Liver (tissue), 9 donors: ENCODE data around the gene PLD3. TPM values are rescaled to one million over a fixed set of nuclear protein-coding genes. Genes with fewer than 3 reads are reported as not detected.

Experiments
- DNase-seq: peaks from one replicate; pipeline ENCODE4 v3.0.0-alpha.2; 2017; ENCODE audit warnings: low spot score
- H3K27ac ChIP-seq, 2 donors: one replicate each; pipeline ENCODE4 v1.7.0; 2013; ENCODE audit warnings: inconsistent platforms in 2 of 2, low read length in 2 of 2, control low read depth in 1 of 2, low read depth in 1 of 2, mild to moderate bottlenecking in 1 of 2
- H3K27me3 ChIP-seq, 4 donors: one replicate each; pipeline versions ENCODE4 v1.6.1 to v1.7.0; 2013; ENCODE audit warnings: low read length in 3 of 4, inconsistent platforms in 1 of 4, mild to moderate bottlenecking in 1 of 4, moderate library complexity in 1 of 4; ENCODE audit not compliant: control insufficient read depth in 4 of 4, insufficient read depth in 4 of 4
- H3K36me3 ChIP-seq, 4 donors: one replicate each; pipeline versions ENCODE4 v1.6.1 to v1.7.0; 2013; ENCODE audit warnings: low read length in 3 of 4, mild to moderate bottlenecking in 3 of 4, low read depth in 1 of 4, moderate library complexity in 1 of 4; ENCODE audit not compliant: control insufficient read depth in 4 of 4, insufficient read depth in 3 of 4
- H3K4me1 ChIP-seq, 4 donors: one replicate each; pipeline versions ENCODE4 v1.6.1 to v1.7.0; 2013; ENCODE audit warnings: low read length in 3 of 4, mild to moderate bottlenecking in 3 of 4, moderate library complexity in 1 of 4; ENCODE audit not compliant: control insufficient read depth in 4 of 4, insufficient read depth in 4 of 4
- H3K4me3 ChIP-seq, 3 donors: one replicate each; pipeline versions ENCODE4 v1.6.1 to v1.7.0; 2013; ENCODE audit warnings: low read length in 3 of 3, control low read depth in 1 of 3, low read depth in 1 of 3, mild to moderate bottlenecking in 1 of 3
- H3K9ac ChIP-seq, 2 donors: one replicate each; pipeline ENCODE4 v1.7.0; 2013; ENCODE audit warnings: low read length in 2 of 2, mild to moderate bottlenecking in 2 of 2, moderate library complexity in 2 of 2, control low read depth in 1 of 2, low read depth in 1 of 2
- H3K9me3 ChIP-seq, 4 donors: one replicate each; pipeline versions ENCODE4 v1.6.1 to v1.7.0; 2013; ENCODE audit warnings: low read length in 3 of 4; ENCODE audit not compliant: control insufficient read depth in 4 of 4
- EGR1 ChIP-seq, 2 donors: IDR thresholded peaks; 2 replicates each; pipeline ENCODE4 v1.6.1; 2016 to 2018; ENCODE audit warnings: antibody characterized with exemption in 2 of 2, low read depth in 2 of 2
- FOXA1 ChIP-seq: IDR thresholded peaks from 2 replicates; pipeline ENCODE4 v1.6.1; 2016; ENCODE audit warnings: antibody characterized with exemption
- FOXA2 ChIP-seq: IDR thresholded peaks from 2 replicates; pipeline ENCODE4 v1.6.1; 2016; ENCODE audit warnings: antibody characterized with exemption
- GABPA ChIP-seq, 2 donors: IDR thresholded peaks in 1 of 2; conservative IDR thresholded peaks in 1 of 2; 2 replicates each; pipeline ENCODE4 v1.6.1; 2016; ENCODE audit warnings: antibody characterized with exemption in 2 of 2, mild to moderate bottlenecking in 1 of 2, moderate library complexity in 1 of 2
- HNF4G ChIP-seq: IDR thresholded peaks from 2 replicates; pipeline ENCODE4 v1.6.1; 2016; ENCODE audit warnings: antibody characterized with exemption
- JUND ChIP-seq, 2 donors: IDR thresholded peaks; 2 replicates each; pipeline ENCODE4 v1.6.1; 2016; ENCODE audit warnings: antibody characterized with exemption in 2 of 2
- NR2F2 ChIP-seq: IDR thresholded peaks from 2 replicates; pipeline ENCODE4 v1.6.1; 2016; ENCODE audit warnings: antibody characterized with exemption
- RAD21 ChIP-seq, 2 donors: IDR thresholded peaks; 2 replicates each; pipeline ENCODE4 v1.6.1; 2016; ENCODE audit warnings: antibody characterized with exemption in 2 of 2, mild to moderate bottlenecking in 2 of 2
- RXRA ChIP-seq, 2 donors: IDR thresholded peaks; 2 replicates each; pipeline ENCODE4 v1.6.1; 2017 to 2018; ENCODE audit warnings: antibody characterized with exemption in 2 of 2, mild to moderate bottlenecking in 1 of 2
- SP1 ChIP-seq: IDR thresholded peaks from 2 replicates; pipeline ENCODE4 v1.6.1; 2018; ENCODE audit warnings: antibody characterized with exemption, mild to moderate bottlenecking
- TAF1 ChIP-seq: conservative IDR thresholded peaks from 2 replicates; pipeline ENCODE4 v1.6.1; 2016; ENCODE audit warnings: antibody characterized with exemption, mild to moderate bottlenecking
- YY1 ChIP-seq: IDR thresholded peaks from 2 replicates; pipeline ENCODE4 v1.6.1; 2016; ENCODE audit warnings: antibody characterized with exemption, mild to moderate bottlenecking
- WGBS: extraction: QIAGEN DNeasy Blood & Tissue Kit; methylation state at CpG from one replicate; pipeline ENCODE4 v1.1.7; 2013; 5-methylcytosine and 5-hydroxymethylcytosine counted together
- polyA plus RNA-seq, 2 donors: library from polyadenylated mRNA; stranded (reverse) in 1 of 2; unstranded in 1 of 2; fragments of 200-250 nt in 1 of 2; fragments of >200 nt in 1 of 2; fragmentation: Nextera tagmentation in 1 of 2; extraction: Ambion mirVana in 1 of 2; gene quantifications; one replicate each; pipeline versions ENCODE4 v1.2.1 to v1.2.3, GENCODE V29; 2013 to 2015
- total RNA-seq, 2 donors: library from RNA; depleted of rRNA; stranded (reverse); fragments of >200 nt; gene quantifications; one replicate each; pipeline ENCODE4 v1.2.3, GENCODE V29; 2014
- TF ChIP-seq, protein P1 (sequence below): fragments of 150-350 bp; IDR thresholded peaks from 2 replicates; pipeline ENCODE4 v1.5.1; 2017; ENCODE audit warnings: improper control_type of control experiment, low read depth, low read length; ENCODE audit not compliant: missing input control
- TF ChIP-seq, protein P2 (sequence below): IDR thresholded peaks from 2 replicates; pipeline ENCODE4 v1.6.1; 2016; ENCODE audit warnings: antibody characterized with exemption
- TF ChIP-seq, protein P3 (sequence below): IDR thresholded peaks from 2 replicates; pipeline ENCODE4 v1.6.1; 2016; ENCODE audit warnings: antibody characterized with exemption
- TF ChIP-seq, protein P4 (sequence below): IDR thresholded peaks from 2 replicates; pipeline ENCODE4 v1.6.1; 2016; ENCODE audit warnings: antibody characterized with exemption, mild to moderate bottlenecking
- TF ChIP-seq, protein P5 (sequence below): IDR thresholded peaks from 2 replicates; pipeline ENCODE4 v1.6.1; 2016; ENCODE audit warnings: antibody characterized with exemption
- donor health status: healthy.
- donor health status: healthy.
- donor health status: healthy.
- donor health status: healthy.
- donor health status: healthy.

Gene PLD3
- total and polyA plus RNA-seq, 4 donors: 56.0 to 125 (median 105) TPM

DNA sequence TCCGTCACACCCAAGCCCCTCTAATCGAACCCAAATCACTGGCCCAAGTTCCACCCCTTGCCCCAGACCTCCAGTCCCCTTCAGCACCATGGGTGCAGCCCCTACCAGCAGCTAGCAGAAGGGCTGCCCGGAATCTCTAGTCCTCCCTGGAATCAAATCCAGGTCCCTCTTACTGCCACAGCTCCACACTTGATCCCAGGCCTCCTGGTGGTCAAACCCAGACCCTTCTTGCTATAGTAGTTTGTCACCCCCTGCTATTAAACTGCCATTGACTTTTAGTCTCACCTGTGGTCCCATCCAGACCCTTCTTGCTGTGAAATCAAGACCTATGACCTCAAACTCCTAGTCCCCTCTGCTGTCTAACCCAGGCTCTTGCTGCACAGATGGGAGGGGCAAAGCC is 32.8 kb downstream of the PLD3 start:
- TF ChIP-seq RAD21 (IDR thresholded peaks at IDR 0.05): no peak
- TF ChIP-seq, protein P1, sequence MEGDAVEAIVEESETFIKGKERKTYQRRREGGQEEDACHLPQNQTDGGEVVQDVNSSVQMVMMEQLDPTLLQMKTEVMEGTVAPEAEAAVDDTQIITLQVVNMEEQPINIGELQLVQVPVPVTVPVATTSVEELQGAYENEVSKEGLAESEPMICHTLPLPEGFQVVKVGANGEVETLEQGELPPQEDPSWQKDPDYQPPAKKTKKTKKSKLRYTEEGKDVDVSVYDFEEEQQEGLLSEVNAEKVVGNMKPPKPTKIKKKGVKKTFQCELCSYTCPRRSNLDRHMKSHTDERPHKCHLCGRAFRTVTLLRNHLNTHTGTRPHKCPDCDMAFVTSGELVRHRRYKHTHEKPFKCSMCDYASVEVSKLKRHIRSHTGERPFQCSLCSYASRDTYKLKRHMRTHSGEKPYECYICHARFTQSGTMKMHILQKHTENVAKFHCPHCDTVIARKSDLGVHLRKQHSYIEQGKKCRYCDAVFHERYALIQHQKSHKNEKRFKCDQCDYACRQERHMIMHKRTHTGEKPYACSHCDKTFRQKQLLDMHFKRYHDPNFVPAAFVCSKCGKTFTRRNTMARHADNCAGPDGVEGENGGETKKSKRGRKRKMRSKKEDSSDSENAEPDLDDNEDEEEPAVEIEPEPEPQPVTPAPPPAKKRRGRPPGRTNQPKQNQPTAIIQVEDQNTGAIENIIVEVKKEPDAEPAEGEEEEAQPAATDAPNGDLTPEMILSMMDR: no peak
- TF ChIP-seq GABPA (IDR thresholded peaks at IDR 0.05 in 1 of 2, conservative IDR thresholded peaks at IDR 0.05 in 1 of 2): no peak
- TF ChIP-seq, protein P2, sequence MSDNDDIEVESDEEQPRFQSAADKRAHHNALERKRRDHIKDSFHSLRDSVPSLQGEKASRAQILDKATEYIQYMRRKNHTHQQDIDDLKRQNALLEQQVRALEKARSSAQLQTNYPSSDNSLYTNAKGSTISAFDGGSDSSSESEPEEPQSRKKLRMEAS: no peak
- TF ChIP-seq, protein P3, sequence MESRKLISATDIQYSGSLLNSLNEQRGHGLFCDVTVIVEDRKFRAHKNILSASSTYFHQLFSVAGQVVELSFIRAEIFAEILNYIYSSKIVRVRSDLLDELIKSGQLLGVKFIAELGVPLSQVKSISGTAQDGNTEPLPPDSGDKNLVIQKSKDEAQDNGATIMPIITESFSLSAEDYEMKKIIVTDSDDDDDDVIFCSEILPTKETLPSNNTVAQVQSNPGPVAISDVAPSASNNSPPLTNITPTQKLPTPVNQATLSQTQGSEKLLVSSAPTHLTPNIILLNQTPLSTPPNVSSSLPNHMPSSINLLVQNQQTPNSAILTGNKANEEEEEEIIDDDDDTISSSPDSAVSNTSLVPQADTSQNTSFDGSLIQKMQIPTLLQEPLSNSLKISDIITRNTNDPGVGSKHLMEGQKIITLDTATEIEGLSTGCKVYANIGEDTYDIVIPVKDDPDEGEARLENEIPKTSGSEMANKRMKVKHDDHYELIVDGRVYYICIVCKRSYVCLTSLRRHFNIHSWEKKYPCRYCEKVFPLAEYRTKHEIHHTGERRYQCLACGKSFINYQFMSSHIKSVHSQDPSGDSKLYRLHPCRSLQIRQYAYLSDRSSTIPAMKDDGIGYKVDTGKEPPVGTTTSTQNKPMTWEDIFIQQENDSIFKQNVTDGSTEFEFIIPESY: no peak
- no peak for TF ChIP-seq JUND (IDR thresholded peaks at IDR 0.05)
- TF ChIP-seq SP1: no peak
- no peak for TF ChIP-seq FOXA1
- TF ChIP-seq HNF4G: no peak
- no peak for TF ChIP-seq RXRA (IDR thresholded peaks at IDR 0.05)
- TF ChIP-seq NR2F2: no peak
- TF ChIP-seq EGR1 (IDR thresholded peaks at IDR 0.05; ENCODE audit: low read depth in 2 of 2): no peak
- TF ChIP-seq FOXA2: no peak
- TF ChIP-seq, protein P4, sequence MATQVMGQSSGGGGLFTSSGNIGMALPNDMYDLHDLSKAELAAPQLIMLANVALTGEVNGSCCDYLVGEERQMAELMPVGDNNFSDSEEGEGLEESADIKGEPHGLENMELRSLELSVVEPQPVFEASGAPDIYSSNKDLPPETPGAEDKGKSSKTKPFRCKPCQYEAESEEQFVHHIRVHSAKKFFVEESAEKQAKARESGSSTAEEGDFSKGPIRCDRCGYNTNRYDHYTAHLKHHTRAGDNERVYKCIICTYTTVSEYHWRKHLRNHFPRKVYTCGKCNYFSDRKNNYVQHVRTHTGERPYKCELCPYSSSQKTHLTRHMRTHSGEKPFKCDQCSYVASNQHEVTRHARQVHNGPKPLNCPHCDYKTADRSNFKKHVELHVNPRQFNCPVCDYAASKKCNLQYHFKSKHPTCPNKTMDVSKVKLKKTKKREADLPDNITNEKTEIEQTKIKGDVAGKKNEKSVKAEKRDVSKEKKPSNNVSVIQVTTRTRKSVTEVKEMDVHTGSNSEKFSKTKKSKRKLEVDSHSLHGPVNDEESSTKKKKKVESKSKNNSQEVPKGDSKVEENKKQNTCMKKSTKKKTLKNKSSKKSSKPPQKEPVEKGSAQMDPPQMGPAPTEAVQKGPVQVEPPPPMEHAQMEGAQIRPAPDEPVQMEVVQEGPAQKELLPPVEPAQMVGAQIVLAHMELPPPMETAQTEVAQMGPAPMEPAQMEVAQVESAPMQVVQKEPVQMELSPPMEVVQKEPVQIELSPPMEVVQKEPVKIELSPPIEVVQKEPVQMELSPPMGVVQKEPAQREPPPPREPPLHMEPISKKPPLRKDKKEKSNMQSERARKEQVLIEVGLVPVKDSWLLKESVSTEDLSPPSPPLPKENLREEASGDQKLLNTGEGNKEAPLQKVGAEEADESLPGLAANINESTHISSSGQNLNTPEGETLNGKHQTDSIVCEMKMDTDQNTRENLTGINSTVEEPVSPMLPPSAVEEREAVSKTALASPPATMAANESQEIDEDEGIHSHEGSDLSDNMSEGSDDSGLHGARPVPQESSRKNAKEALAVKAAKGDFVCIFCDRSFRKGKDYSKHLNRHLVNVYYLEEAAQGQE: no peak
- no peak for TF ChIP-seq YY1
- no peak for TF ChIP-seq TAF1
- TF ChIP-seq, protein P5, sequence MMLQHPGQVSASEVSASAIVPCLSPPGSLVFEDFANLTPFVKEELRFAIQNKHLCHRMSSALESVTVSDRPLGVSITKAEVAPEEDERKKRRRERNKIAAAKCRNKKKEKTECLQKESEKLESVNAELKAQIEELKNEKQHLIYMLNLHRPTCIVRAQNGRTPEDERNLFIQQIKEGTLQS: no peak
- WGBS: 86% methylated on average over 3 of the region's 3 CpGs
- no peaks in the 10 kb centered on the region for H3K4me1 ChIP-seq
- H3K27ac ChIP-seq: no peak overlapping the region
- no peak for DNase-seq
- no peak overlapping the region for H3K9ac ChIP-seq
- H3K27me3 ChIP-seq: no peaks in the 10 kb centered on the region
- H3K9me3 ChIP-seq: no peaks in the 10 kb centered on the region
- no peak overlapping the region for H3K4me3 ChIP-seq
- H3K36me3 ChIP-seq: peaks cover 0 to 21% (median 7%) of the 10 kb centered on the region in 4 donors
